Stomach (tissue), 4 donors: ENCODE measurements around the gene KIF3C.

Experiments used
- POLR2A ChIP-seq, 4 donors: fragments of 450-650 bp; IDR thresholded peaks; one replicate each; pipeline ENCODE4 v1.6.1; 2016; ENCODE audit warnings: antibody characterized with exemption in 4 of 4, control low read depth in 2 of 4, mild to moderate bottlenecking in 1 of 4, moderate library complexity in 1 of 4
- TF ChIP-seq, protein P1 (sequence below), 7 experiments: fragments of 450-650 bp in 4 of 7; fragments of 200-600 bp in 3 of 7; sonication (generic) in 3 of 7; IDR thresholded peaks; one replicate each; pipeline ENCODE4 v1.5.1; 2016 to 2019; ENCODE audit warnings: antibody characterized with exemption in 7 of 7, control low read depth in 2 of 7, mild to moderate bottlenecking in 1 of 7

GRCh38 chr2:25941042-25941441 is 41.3 kb downstream of the KIF3C start:
- TF ChIP-seq, protein P1, sequence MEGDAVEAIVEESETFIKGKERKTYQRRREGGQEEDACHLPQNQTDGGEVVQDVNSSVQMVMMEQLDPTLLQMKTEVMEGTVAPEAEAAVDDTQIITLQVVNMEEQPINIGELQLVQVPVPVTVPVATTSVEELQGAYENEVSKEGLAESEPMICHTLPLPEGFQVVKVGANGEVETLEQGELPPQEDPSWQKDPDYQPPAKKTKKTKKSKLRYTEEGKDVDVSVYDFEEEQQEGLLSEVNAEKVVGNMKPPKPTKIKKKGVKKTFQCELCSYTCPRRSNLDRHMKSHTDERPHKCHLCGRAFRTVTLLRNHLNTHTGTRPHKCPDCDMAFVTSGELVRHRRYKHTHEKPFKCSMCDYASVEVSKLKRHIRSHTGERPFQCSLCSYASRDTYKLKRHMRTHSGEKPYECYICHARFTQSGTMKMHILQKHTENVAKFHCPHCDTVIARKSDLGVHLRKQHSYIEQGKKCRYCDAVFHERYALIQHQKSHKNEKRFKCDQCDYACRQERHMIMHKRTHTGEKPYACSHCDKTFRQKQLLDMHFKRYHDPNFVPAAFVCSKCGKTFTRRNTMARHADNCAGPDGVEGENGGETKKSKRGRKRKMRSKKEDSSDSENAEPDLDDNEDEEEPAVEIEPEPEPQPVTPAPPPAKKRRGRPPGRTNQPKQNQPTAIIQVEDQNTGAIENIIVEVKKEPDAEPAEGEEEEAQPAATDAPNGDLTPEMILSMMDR (IDR thresholded peaks at IDR 0.05) = no peak
- TF ChIP-seq POLR2A (IDR thresholded peaks at IDR 0.05) = no peak
